GM10248 (cell line): ENCODE data around the gene GHR.
"Not testable (repeated sequence)": the region's sequence is repeated elsewhere in the genome, so short reads cannot be mapped to it uniquely, and the experiment has no call there.

Experiments used
- CTCF ChIA-PET: fragments of 300-600 bp; sonication (Branson Sonifier 250); formaldehyde crosslinking; extraction: SDS; loops from one replicate; lab custom pipeline; 2021; ENCODE audit warnings: antibody characterized with exemption; lab: Yijun Ruan, JAX
- POLR2A ChIA-PET: fragments of 350-650 bp; sonication (Branson Sonifier 250); formaldehyde crosslinking; extraction: SDS; loops from one replicate; lab custom pipeline; 2020; ENCODE audit warnings: antibody characterized with exemption; lab: Yijun Ruan, JAX
- DNase-seq: peaks from one replicate; pipeline ENCODE4 v3.0.0; 2012; ENCODE audit errors: extremely low spot score
- CTCF ChIP-seq: IDR thresholded peaks from 2 replicates; pipeline ENCODE4 v1.5.1; 2012; ENCODE audit warnings: mild to moderate bottlenecking, low read depth; ENCODE audit errors: extremely low read depth, missing control alignments, control extremely low read depth

GHR gene

GRCh38 chr5:42715785-42716184 is 292.5 kb downstream of the GHR start:
- DNase-seq, result no peak
- POLR2A ChIA-PET, result no interaction called here
- no peak for TF ChIP-seq CTCF

DNA sequence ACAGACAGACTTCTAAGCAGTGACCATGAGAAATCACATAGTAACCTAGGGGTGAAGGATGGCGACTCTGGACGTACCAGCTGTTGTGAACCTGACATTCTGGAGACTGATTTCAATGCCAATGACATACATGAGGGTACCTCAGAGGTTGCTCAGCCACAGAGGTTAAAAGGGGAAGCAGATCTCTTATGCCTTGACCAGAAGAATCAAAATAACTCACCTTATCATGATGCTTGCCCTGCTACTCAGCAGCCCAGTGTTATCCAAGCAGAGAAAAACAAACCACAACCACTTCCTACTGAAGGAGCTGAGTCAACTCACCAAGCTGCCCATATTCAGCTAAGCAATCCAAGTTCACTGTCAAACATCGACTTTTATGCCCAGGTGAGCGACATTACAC is 295.4 kb downstream of the GHR start:
- DNase-seq, result no peak
- TF ChIP-seq CTCF, result no peak
- ChIA-PET CTCF (interaction anchor here (0.6 to 1.1 kb wide), 2 partner anchors 9 kb away, joined by 3 to 4 read pairs; no protein-coding TSS in a partner anchor), POLR2A (no interaction called here)

More at GRCh38 chr5:42715785-42716184, 292.5 kb downstream of the GHR start:
- CTCF ChIA-PET, result no interaction called here

DNA sequence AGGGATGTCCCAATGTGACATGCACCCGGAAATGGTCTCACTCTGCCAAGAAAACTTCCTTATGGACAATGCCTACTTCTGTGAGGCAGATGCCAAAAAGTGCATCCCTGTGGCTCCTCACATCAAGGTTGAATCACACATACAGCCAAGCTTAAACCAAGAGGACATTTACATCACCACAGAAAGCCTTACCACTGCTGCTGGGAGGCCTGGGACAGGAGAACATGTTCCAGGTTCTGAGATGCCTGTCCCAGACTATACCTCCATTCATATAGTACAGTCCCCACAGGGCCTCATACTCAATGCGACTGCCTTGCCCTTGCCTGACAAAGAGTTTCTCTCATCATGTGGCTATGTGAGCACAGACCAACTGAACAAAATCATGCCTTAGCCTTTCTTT is 295.8 kb downstream of the GHR start:
- CTCF ChIA-PET, result interaction anchor here (0.6 to 1.1 kb wide), 2 partner anchors 8 to 10 kb away, joined by 3 to 4 read pairs; no protein-coding TSS in a partner anchor
- DNase-seq, result no peak
- POLR2A ChIA-PET, result no interaction called here
- no peak for TF ChIP-seq CTCF

GRCh38 chr5:42720251-42720650 is 297.0 kb downstream of the GHR start:
- POLR2A ChIA-PET, result no interaction called here
- no peak for DNase-seq
- CTCF ChIA-PET, result no interaction called here
- no peak for TF ChIP-seq CTCF

DNA sequence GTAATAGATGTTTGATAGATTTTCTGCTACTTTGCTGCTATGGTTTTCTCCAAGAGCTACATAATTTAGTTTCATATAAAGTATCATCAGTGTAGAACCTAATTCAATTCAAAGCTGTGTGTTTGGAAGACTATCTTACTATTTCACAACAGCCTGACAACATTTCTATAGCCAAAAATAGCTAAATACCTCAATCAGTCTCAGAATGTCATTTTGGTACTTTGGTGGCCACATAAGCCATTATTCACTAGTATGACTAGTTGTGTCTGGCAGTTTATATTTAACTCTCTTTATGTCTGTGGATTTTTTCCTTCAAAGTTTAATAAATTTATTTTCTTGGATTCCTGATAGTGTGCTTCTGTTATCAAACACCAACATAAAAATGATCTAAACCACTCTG is 298.2 kb downstream of the GHR start:
- no peak for TF ChIP-seq CTCF
- no peak for DNase-seq
- ChIA-PET CTCF (interaction anchor here (0.8 to 2.5 kb wide), 5 partner anchors 8 to 30 kb away, joined by 3 to 9 read pairs (median 3); no protein-coding TSS in a partner anchor), POLR2A (no interaction called here)

- POLR2A ChIA-PET, DNase-seq: not testable (repeated sequence)
- CTCF ChIA-PET, result interaction anchor here (0.8 to 2.6 kb wide), 5 partner anchors 10 to 40 kb away, joined by 3 to 9 read pairs (median 4); no protein-coding TSS in a partner anchor
Observed at GRCh38 chr5:42734531-42735058, 311.4 kb downstream of the GHR start.

- DNase-seq, result no peak
- CTCF ChIA-PET, result interaction anchor here (0.8 to 1.2 kb wide), 2 partner anchors 20 to 158 kb away, joined by 3 read pairs; no protein-coding TSS in a partner anchor
- POLR2A ChIA-PET, result no interaction called here
- TF ChIP-seq CTCF, result no peak
Observed at GRCh38 chr5:42740920-42741319, 317.7 kb downstream of the GHR start.
